GM20000 (cell line): ENCODE results near the gene TACR2.

Experiments
- DNase-seq: peaks from one replicate; pipeline ENCODE4 v3.0.0; 2012; ENCODE audit warnings: low spot score
- CTCF ChIP-seq: IDR thresholded peaks from 2 replicates; pipeline ENCODE4 v1.5.1; 2012; ENCODE audit warnings: mild to moderate bottlenecking, control low read depth; ENCODE audit errors: extremely low read depth, missing control alignments

Gene TACR2

GRCh38 chr10:69409968-69410367 is 6.8 kb downstream of the TACR2 start:
- peak; percentile 61 for DNase-seq
- no peak for TF ChIP-seq CTCF

- no peak for TF ChIP-seq CTCF
- DNase-seq, result no peak
These were observed 7.6 kb downstream of the TACR2 start for GRCh38 chr10:69409176-69409495.

- peak; percentile 97 for DNase-seq
- peak; percentile 62 for TF ChIP-seq CTCF
These were observed 8.2 kb downstream of the TACR2 start for GRCh38 chr10:69408318-69409175.

GRCh38 chr10:69407621-69408301 is 9.0 kb downstream of the TACR2 start:
- peak; percentile 50 for DNase-seq
- TF ChIP-seq CTCF, result no peak

GRCh38 chr10:69406816-69407580 is 9.7 kb downstream of the TACR2 start:
- TF ChIP-seq CTCF, result no peak
- DNase-seq, result no peak

GRCh38 chr10:69406302-69406811 is 10.4 kb downstream of the TACR2 start:
- DNase-seq, result no peak
- TF ChIP-seq CTCF, result no peak
